Brain pericyte (primary cell): ENCODE measurements around the gene RNU6-1.

ENCODE experiments used
- DNase-seq: peaks from one replicate; pipeline ENCODE4 v3.0.0-alpha.2; 2012; ENCODE audit warnings: low read depth, low spot score

Gene RNU6-1

DNA sequence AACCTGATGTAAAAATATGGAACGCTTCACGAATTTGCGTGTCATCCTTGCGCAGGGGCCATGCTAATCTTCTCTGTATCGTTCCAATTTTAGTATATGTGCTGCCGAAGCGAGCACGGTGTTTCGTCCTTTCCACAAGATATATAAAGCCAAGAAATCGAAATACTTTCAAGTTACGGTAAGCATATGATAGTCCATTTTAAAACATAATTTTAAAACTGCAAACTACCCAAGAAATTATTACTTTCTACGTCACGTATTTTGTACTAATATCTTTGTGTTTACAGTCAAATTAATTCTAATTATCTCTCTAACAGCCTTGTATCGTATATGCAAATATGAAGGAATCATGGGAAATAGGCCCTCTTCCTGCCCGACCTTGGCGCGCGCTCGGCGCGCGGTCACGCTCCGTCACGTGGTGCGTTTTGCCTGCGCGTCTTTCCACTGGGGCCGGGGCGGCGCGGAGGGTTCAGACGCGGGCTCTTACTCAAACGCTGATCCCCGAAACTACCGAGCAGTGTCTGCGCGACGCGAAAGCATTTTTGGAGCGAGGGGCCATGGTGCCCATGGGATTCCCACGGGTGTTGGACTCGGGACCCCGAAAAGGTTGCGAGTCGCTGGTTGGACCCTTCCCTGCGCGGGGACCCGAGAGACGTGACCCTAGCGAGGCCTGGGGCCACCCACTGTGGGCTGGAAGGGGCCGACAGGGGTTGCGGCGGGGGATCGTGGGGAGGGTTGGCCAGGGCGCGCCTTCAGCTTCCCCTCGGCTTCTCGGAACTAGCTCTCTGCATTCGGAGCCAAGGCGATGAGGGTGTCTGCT, at the start of gene RNU6-1:
TSS of gene RNU6-1 (minus strand) at position 117 of the 820 bp plus-strand sequence.
- peak; percentile 58 for DNase-seq

GRCh38 chr15:67887776-67888175, 47.9 kb upstream of the RNU6-1 start:
- DNase-seq = no peak

DNA sequence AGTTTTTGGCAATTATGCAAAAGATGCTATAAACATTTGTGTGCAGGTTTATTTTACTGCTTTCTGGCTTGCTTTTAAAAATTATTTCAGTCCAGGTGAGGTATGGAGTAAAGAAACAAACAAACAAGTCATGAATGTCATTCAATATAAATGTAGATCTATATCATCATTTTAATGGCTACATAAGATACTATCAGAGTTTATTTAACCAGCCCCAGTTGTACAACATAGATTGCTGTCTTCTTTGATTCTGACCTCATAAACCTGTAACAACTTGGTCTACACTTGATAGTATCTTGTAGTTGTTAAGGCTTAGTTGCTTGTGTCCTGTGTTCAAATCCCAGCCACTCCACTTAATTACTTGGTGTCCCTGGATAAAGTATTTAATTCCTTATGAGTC, 46.0 kb upstream of the RNU6-1 start:
- no peak for DNase-seq

DNA sequence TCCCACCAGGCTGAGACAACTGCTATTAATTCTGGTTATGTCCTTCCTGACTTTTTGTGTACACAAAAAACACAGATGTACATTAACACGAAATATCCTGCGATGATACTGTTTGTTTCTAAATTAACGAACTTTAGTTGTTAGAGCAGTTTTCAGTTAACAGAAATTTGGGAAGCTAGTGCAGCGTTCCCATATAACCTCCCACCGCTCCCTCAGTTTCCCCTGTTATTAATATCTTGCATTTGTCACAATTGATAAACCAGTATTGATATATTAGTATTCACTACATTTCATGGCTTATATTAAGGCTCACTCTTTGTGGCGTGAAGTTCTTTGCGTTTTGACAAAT, 45.3 kb upstream of the RNU6-1 start:
- no peak for DNase-seq

GRCh38 chr15:67884514-67885174, 44.8 kb upstream of the RNU6-1 start:
- DNase-seq = no peak

DNA sequence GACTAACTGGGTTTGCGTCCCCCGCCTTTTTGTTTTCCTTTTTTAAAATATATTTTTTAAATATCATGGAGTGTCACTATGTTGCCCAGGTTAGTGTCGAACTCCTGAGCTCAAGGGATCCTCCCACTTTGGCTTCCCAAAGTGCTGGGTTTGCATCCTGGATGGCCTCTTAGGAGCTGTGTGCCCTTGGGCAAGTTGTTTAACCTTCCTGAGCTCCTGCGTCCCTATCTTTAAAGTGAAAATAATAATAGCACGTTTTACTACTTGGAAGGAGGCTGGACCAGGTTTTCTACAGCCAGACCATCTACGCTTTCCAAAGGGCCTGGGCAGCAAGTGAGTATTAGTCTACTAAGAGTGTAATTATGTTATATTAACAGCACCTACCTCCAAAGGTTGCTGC, 44.2 kb upstream of the RNU6-1 start:
- no peak for DNase-seq

GRCh38 chr15:67883234-67883773, 43.5 kb upstream of the RNU6-1 start:
- no peak for DNase-seq

- DNase-seq = no peak
These were observed 42.8 kb upstream of the RNU6-1 start for GRCh38 chr15:67882487-67883233.

GRCh38 chr15:67880651-67881182, 40.9 kb upstream of the RNU6-1 start:
- no peak for DNase-seq

DNA sequence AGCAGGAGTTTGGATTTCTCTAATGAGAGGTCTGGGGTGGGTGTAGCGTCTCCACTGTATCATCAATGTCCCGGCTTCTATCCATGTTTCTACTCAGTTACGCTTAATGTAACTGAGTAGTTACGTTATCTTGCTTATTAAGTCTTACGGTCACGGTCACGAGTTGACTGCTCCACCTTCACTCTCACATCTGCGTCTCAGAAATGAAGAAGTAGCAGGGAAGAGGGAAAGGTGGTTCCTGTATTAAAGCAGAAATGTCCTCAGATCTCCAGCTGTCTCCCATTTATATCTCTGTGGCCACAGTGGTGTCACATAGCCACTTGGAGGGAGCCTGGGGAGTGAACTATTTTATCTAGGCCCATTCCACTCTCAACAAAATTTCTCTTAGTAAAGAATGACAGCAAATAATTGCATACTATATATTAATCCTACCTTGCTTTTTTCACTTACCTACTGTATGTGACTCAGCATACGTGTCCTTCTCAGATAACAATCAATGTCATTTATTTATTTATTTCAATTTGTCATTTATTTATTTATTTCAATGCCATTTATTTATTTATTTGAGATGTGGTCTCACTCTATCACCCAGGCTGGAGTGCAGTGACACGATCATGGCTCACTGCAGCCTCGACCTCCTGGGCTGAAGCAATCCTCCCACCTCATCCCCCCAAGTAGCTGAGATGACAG, 39.7 kb upstream of the RNU6-1 start:
- DNase-seq = no peak

- DNase-seq = no peak
These were observed 38.9 kb upstream of the RNU6-1 start for GRCh38 chr15:67878712-67879206.

DNA sequence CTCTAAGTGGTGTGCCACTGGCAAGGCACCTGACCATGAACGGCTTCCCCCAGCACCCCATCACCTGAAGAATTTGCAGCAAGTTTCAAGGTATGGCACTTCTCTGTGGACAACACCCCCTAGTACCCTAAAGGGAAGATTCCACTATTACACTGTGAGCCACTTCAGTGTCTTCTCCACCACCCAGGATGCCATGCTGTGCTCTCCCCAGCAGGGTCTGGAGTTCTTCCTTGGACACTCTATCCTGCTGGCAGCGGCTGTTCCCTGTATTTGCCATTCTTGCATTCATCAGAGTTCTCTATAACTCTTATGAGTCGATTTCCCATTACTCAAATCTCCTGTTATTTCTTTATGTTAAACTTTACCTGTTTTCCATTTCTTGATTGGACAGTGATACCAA, 33.9 kb upstream of the RNU6-1 start:
- DNase-seq = no peak

GRCh38 chr15:67870868-67871408, 31.1 kb upstream of the RNU6-1 start:
- no peak for DNase-seq

DNA sequence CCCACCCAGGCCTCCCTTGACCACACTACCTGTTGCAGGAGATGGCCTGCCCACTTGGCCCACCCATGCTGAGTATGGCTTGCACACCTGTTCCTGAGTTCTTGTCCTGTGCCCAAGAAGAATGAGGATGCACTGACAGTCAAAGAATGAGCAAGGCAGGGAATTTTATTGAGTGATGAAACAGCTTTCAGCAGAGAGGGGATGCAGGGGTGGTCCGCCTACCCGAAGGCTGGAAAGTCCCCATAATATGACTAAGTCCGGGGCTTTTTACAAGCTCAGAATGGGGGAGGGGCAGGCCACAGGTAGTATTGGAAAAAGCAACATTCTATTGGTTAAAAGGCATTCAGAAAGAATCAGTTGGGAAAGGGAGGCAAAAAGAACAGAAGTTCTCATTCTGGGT, 29.9 kb upstream of the RNU6-1 start:
- no peak for DNase-seq

GRCh38 chr15:67865766-67866165, 25.9 kb upstream of the RNU6-1 start:
- DNase-seq = no peak

DNA sequence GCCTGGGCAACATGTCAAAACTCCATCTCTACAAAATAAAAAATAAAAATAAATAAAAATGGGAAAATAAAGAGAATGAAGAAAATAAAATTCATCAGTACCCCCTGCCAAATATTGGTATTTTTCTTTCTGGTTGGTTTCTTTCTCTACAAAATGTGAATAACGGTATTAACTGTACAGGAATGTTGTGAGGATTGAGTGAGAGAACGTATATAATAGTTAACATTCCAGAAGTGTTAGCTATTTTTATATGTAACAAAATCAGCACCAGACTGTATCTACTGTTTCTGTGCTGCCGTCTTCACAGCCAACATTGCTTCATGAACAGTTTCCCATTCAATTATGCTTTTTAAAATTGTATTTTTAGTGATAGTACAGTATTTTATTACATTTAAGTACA, 25.5 kb upstream of the RNU6-1 start:
- DNase-seq = no peak

- DNase-seq = no peak
These were observed 23.7 kb upstream of the RNU6-1 start for GRCh38 chr15:67863442-67863987.

GRCh38 chr15:67862750-67863441, 23.1 kb upstream of the RNU6-1 start:
- DNase-seq = no peak

- no peak for DNase-seq
These were observed 22.1 kb upstream of the RNU6-1 start for GRCh38 chr15:67861983-67862382.

GRCh38 chr15:67859331-67859946, 19.6 kb upstream of the RNU6-1 start:
- no peak for DNase-seq
